ENCODE data around the gene ABHD8. TPM values are rescaled to one million over a fixed set of nuclear protein-coding genes. Genes with fewer than 3 reads are reported as not detected.

The ABHD8 gene
- total and polyA plus RNA-seq, 2 of the 13 experiments (the other 11 are each of a cell fraction or from before 2014, with no cell fraction given), result 6.3 to 7.2 TPM

DNA sequence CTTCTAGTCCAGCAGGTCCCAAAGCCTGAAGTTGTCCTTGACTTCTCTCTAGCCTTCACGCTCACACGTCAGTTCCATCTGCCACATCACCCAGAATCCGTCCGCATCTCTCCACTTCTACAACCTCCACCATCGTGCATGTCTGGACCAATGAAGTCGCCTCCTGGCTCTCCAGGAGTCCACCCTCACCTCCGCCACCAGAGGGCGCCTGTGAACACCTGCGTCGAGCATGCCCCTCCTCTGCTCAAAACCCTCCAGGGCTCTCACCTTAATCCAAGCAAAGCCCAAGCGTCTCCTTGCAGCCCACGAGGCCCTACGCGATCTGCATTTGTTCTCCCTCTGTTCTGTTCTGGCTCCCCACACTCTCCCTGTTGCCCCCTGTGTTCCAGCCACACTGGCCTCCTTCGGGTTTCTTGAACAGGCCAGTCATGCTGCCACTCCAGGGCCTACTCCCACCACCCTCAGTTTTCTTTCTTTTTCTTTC is 42.3 kb downstream of the ABHD8 start (continued):
- TF ChIP-seq, protein P1, sequence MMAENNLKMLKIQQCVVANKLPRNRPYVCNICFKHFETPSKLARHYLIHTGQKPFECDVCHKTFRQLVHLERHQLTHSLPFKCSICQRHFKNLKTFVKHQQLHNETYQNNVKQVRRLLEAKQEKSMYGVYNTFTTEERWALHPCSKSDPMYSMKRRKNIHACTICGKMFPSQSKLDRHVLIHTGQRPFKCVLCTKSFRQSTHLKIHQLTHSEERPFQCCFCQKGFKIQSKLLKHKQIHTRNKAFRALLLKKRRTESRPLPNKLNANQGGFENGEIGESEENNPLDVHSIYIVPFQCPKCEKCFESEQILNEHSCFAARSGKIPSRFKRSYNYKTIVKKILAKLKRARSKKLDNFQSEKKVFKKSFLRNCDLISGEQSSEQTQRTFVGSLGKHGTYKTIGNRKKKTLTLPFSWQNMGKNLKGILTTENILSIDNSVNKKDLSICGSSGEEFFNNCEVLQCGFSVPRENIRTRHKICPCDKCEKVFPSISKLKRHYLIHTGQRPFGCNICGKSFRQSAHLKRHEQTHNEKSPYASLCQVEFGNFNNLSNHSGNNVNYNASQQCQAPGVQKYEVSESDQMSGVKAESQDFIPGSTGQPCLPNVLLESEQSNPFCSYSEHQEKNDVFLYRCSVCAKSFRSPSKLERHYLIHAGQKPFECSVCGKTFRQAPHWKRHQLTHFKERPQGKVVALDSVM (CRISPR knock-in tag; IDR thresholded peaks at IDR 0.05), result peak; percentile 52; the same call in 1 of the 2 replicates
- no peak for TF ChIP-seq FOXK2 (IDR thresholded peaks at IDR 0.05)
- no peak for TF ChIP-seq ZBTB3 (CRISPR knock-in tag; IDR thresholded peaks at IDR 0.05; ENCODE audit: borderline replicate concordance, low read depth)
- TF ChIP-seq, protein P2, sequence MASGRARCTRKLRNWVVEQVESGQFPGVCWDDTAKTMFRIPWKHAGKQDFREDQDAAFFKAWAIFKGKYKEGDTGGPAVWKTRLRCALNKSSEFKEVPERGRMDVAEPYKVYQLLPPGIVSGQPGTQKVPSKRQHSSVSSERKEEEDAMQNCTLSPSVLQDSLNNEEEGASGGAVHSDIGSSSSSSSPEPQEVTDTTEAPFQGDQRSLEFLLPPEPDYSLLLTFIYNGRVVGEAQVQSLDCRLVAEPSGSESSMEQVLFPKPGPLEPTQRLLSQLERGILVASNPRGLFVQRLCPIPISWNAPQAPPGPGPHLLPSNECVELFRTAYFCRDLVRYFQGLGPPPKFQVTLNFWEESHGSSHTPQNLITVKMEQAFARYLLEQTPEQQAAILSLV (CRISPR knock-in tag; IDR thresholded peaks at IDR 0.05; ENCODE audit: borderline replicate concordance), result peak; percentile 40; the same call in 1 of the 2 replicates
- no peak for TF ChIP-seq ZNF850 (CRISPR knock-in tag; conservative IDR thresholded peaks at IDR 0.05)
- TF ChIP-seq CC2D1A (CRISPR knock-in tag; IDR thresholded peaks at IDR 0.05), result no peak
- TF ChIP-seq ZNF556 (CRISPR knock-in tag; IDR thresholded peaks at IDR 0.05; ENCODE audit: borderline replicate concordance), result 0 out of 2 replicates have a peak, but pooled peaks have one; percentile 60
- TF ChIP-seq ZKSCAN8 (CRISPR knock-in tag; IDR thresholded peaks at IDR 0.05; ENCODE audit: borderline replicate concordance), result peak; percentile 91
- no peak for TF ChIP-seq ZNF569 (CRISPR knock-in tag; IDR thresholded peaks at IDR 0.05; ENCODE audit: borderline replicate concordance)
- no peak for TF ChIP-seq RAD51 (IDR thresholded peaks at IDR 0.05; ENCODE audit: borderline replicate concordance)
- TF ChIP-seq, protein P3, sequence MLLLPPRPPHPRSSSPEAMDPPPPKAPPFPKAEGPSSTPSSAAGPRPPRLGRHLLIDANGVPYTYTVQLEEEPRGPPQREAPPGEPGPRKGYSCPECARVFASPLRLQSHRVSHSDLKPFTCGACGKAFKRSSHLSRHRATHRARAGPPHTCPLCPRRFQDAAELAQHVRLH (CRISPR knock-in tag; IDR thresholded peaks at IDR 0.05; ENCODE audit: borderline replicate concordance, low read depth), result 0 out of 2 replicates have a peak, but pooled peaks have one; percentile 30
- TF ChIP-seq BHLHE40 (IDR thresholded peaks at IDR 0.05; ENCODE audit: low read length), result no peak
- TF ChIP-seq, protein P4, sequence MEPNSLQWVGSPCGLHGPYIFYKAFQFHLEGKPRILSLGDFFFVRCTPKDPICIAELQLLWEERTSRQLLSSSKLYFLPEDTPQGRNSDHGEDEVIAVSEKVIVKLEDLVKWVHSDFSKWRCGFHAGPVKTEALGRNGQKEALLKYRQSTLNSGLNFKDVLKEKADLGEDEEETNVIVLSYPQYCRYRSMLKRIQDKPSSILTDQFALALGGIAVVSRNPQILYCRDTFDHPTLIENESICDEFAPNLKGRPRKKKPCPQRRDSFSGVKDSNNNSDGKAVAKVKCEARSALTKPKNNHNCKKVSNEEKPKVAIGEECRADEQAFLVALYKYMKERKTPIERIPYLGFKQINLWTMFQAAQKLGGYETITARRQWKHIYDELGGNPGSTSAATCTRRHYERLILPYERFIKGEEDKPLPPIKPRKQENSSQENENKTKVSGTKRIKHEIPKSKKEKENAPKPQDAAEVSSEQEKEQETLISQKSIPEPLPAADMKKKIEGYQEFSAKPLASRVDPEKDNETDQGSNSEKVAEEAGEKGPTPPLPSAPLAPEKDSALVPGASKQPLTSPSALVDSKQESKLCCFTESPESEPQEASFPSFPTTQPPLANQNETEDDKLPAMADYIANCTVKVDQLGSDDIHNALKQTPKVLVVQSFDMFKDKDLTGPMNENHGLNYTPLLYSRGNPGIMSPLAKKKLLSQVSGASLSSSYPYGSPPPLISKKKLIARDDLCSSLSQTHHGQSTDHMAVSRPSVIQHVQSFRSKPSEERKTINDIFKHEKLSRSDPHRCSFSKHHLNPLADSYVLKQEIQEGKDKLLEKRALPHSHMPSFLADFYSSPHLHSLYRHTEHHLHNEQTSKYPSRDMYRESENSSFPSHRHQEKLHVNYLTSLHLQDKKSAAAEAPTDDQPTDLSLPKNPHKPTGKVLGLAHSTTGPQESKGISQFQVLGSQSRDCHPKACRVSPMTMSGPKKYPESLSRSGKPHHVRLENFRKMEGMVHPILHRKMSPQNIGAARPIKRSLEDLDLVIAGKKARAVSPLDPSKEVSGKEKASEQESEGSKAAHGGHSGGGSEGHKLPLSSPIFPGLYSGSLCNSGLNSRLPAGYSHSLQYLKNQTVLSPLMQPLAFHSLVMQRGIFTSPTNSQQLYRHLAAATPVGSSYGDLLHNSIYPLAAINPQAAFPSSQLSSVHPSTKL (CRISPR knock-in tag; IDR thresholded peaks at IDR 0.05), result peak; percentile 32; the same call in 1 of the 2 replicates
- peak; percentile 42; the same call in 1 of the 2 replicates for TF ChIP-seq ZFY (CRISPR knock-in tag; IDR thresholded peaks at IDR 0.05)
- no peak for TF ChIP-seq BRD4 (CRISPR knock-in tag; IDR thresholded peaks at IDR 0.05)
- TF ChIP-seq STAT5B (CRISPR knock-in tag; IDR thresholded peaks at IDR 0.05), result no peak
- peak; percentile 56; the same call in 1 of the 2 replicates for TF ChIP-seq ERF (CRISPR knock-in tag; IDR thresholded peaks at IDR 0.05)
- TF ChIP-seq, protein P5, sequence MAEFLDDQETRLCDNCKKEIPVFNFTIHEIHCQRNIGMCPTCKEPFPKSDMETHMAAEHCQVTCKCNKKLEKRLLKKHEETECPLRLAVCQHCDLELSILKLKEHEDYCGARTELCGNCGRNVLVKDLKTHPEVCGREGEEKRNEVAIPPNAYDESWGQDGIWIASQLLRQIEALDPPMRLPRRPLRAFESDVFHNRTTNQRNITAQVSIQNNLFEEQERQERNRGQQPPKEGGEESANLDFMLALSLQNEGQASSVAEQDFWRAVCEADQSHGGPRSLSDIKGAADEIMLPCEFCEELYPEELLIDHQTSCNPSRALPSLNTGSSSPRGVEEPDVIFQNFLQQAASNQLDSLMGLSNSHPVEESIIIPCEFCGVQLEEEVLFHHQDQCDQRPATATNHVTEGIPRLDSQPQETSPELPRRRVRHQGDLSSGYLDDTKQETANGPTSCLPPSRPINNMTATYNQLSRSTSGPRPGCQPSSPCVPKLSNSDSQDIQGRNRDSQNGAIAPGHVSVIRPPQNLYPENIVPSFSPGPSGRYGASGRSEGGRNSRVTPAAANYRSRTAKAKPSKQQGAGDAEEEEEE (CRISPR knock-in tag; IDR thresholded peaks at IDR 0.05; ENCODE audit: borderline replicate concordance), result 0 out of 2 replicates have a peak, but pooled peaks have one; percentile 30
- no peak for TF ChIP-seq ZNF431 (CRISPR knock-in tag; IDR thresholded peaks at IDR 0.05; ENCODE audit: borderline replicate concordance, low read depth)
- no peak for TF ChIP-seq AKAP8 (CRISPR knock-in tag; IDR thresholded peaks at IDR 0.05)
- TF ChIP-seq NR2F6 (IDR thresholded peaks at IDR 0.05), result no peak
- peak; percentile 64; the same call in 1 of the 2 replicates for TF ChIP-seq NR2F6 (CRISPR knock-in tag; IDR thresholded peaks at IDR 0.05)
- no peak for TF ChIP-seq NFIB (CRISPR knock-in tag; IDR thresholded peaks at IDR 0.05; ENCODE audit: borderline replicate concordance)
